A673 (cell line): ENCODE measurements around the gene CLEC12A. TPM values are rescaled to one million over a fixed set of nuclear protein-coding genes. Genes with fewer than 3 reads are reported as not detected.

ENCODE experiments used
- BruUV-seq: library from RNA; stranded (reverse); fragments of 400-500 nt; replicated peaks from 2 replicates; lab custom pipeline; 2021; lab: Mats Ljungman, UMichigan
- CTCF ChIA-PET: fragments of 300-600 bp; sonication (Branson Sonifier 250); formaldehyde crosslinking; loops from one replicate; lab custom pipeline; 2022; ENCODE audit warnings: antibody characterized with exemption; lab: Charles Lee
- POLR2A ChIA-PET: fragments of 300-600 bp; sonication (Branson Sonifier 250); formaldehyde crosslinking; loops from one replicate; lab custom pipeline; 2022; ENCODE audit warnings: antibody characterized with exemption; ENCODE audit not compliant: low non-redundant PET; lab: Charles Lee
- DNase-seq: peaks from one replicate; pipeline ENCODE4 v3.0.0-alpha.2; 2015; ENCODE audit warnings: low spot score
- H3K27ac ChIP-seq: fragments of 200-600 bp; sonication (generic); 2 replicates; pipeline ENCODE4 v1.5.1; 2016; ENCODE audit warnings: mixed run types, low read depth, mild to moderate bottlenecking, mixed read lengths, antibody characterized with exemption, low read length; ENCODE audit not compliant: poor library complexity, severe bottlenecking
- H3K27me3 ChIP-seq: fragments of 200-600 bp; sonication (generic); replicated peaks from 2 replicates; pipeline ENCODE4 v1.6.1; 2017; ENCODE audit warnings: mixed run types, low read depth, mild to moderate bottlenecking, mixed read lengths, antibody characterized with exemption, low read length; ENCODE audit not compliant: insufficient read depth, poor library complexity
- H3K36me3 ChIP-seq: fragments of 200-600 bp; sonication (generic); 2 replicates; pipeline ENCODE4 v1.6.1; 2016; ENCODE audit warnings: mixed run types, mild to moderate bottlenecking, mixed read lengths, antibody characterized with exemption, low read length; ENCODE audit not compliant: insufficient read depth, poor library complexity, severe bottlenecking
- H3K4me1 ChIP-seq: fragments of 200-600 bp; sonication (generic); 2 replicates; pipeline ENCODE4 v1.6.1; 2017; ENCODE audit warnings: mixed run types, mild to moderate bottlenecking, mixed read lengths, antibody characterized with exemption, low read length; ENCODE audit not compliant: insufficient read depth, poor library complexity, severe bottlenecking
- H3K4me3 ChIP-seq: fragments of 200-600 bp; sonication (generic); 2 replicates; pipeline ENCODE4 v1.5.1; 2016; ENCODE audit warnings: low read depth, mixed run types, mild to moderate bottlenecking, mixed read lengths, low read length; ENCODE audit not compliant: poor library complexity, severe bottlenecking
- H3K9me3 ChIP-seq: fragments of 200-600 bp; sonication (generic); 2 replicates; pipeline ENCODE4 v1.6.1; 2016; ENCODE audit warnings: mixed run types, low read depth, mild to moderate bottlenecking, mixed read lengths, antibody characterized with exemption, low read length; ENCODE audit not compliant: poor library complexity, severe bottlenecking
- EZH2 ChIP-seq: fragments of 200-600 bp; sonication (generic); IDR thresholded peaks from 2 replicates; pipeline ENCODE4 v1.6.1; 2017; ENCODE audit warnings: borderline replicate concordance, low read depth, mild to moderate bottlenecking, mixed read lengths, antibody characterized with exemption, low read length; ENCODE audit not compliant: poor library complexity, severe bottlenecking
- intact Hi-C: fragments of 100-400 bp; cut with micrococcal nuclease; formaldehyde crosslinking; loops from one replicate; pipeline ENCODE4 v1.10.0; 2022; ENCODE audit not compliant: unreplicated experiment
- total RNA-seq: library from RNA; stranded (reverse); gene quantifications from 2 replicates; pipeline ENCODE4 v1.2.3, GENCODE V29; 2021
- TF ChIP-seq, protein P1 (sequence below): fragments of 300-800, 200-600 bp; sonication (generic); conservative IDR thresholded peaks from 2 replicates; pipeline ENCODE4 v1.5.1; 2017; ENCODE audit warnings: low read depth, mild to moderate bottlenecking, antibody characterized with exemption, low read length, moderate library complexity, mixed read lengths

The CLEC12A gene
- total RNA-seq, 1 experiment from 2014 or later, result not detected

- H3K36me3 ChIP-seq, result no peaks in the 10 kb centered on the region
- POLR2A ChIA-PET, result no interaction called here
- no peak for TF ChIP-seq EZH2
- TF ChIP-seq, protein P1, sequence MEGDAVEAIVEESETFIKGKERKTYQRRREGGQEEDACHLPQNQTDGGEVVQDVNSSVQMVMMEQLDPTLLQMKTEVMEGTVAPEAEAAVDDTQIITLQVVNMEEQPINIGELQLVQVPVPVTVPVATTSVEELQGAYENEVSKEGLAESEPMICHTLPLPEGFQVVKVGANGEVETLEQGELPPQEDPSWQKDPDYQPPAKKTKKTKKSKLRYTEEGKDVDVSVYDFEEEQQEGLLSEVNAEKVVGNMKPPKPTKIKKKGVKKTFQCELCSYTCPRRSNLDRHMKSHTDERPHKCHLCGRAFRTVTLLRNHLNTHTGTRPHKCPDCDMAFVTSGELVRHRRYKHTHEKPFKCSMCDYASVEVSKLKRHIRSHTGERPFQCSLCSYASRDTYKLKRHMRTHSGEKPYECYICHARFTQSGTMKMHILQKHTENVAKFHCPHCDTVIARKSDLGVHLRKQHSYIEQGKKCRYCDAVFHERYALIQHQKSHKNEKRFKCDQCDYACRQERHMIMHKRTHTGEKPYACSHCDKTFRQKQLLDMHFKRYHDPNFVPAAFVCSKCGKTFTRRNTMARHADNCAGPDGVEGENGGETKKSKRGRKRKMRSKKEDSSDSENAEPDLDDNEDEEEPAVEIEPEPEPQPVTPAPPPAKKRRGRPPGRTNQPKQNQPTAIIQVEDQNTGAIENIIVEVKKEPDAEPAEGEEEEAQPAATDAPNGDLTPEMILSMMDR, result no peak
- BruUV-seq, result no TSS peak
- intact Hi-C loops, result loop anchor here (10.0 kb wide), 1 partner anchor 533 kb away; no protein-coding TSS in a partner anchor
- no peak overlapping the region for H3K4me3 ChIP-seq
- DNase-seq, result no peak
- H3K9me3 ChIP-seq, result no peaks in the 10 kb centered on the region
- CTCF ChIA-PET, result no interaction called here
- peaks cover 8% of the 10 kb centered on the region for H3K4me1 ChIP-seq
- H3K27me3 ChIP-seq, result no peaks in the 10 kb centered on the region
- H3K27ac ChIP-seq, result no peak overlapping the region
Measured at GRCh38 chr12:10031321-10031720, 60.1 kb downstream of the CLEC12A start.

- CTCF ChIA-PET, result no interaction called here
- H3K9me3 ChIP-seq, result no peaks in the 10 kb centered on the region
- POLR2A ChIA-PET, result no interaction called here
- intact Hi-C loops, result loop anchor here (10.0 kb wide), 1 partner anchor 533 kb away; no protein-coding TSS in a partner anchor
- TF ChIP-seq, protein P1, result no peak
- TF ChIP-seq EZH2, result no peak
- no peak overlapping the region for H3K4me3 ChIP-seq
- H3K27ac ChIP-seq, result no peak overlapping the region
- H3K27me3 ChIP-seq, result no peaks in the 10 kb centered on the region
- peak; percentile 10 for DNase-seq
- no TSS peak for BruUV-seq
- no peaks in the 10 kb centered on the region for H3K36me3 ChIP-seq
- H3K4me1 ChIP-seq, result peaks cover 8% of the 10 kb centered on the region
Measured at GRCh38 chr12:10031771-10032175, 60.6 kb downstream of the CLEC12A start.

DNA sequence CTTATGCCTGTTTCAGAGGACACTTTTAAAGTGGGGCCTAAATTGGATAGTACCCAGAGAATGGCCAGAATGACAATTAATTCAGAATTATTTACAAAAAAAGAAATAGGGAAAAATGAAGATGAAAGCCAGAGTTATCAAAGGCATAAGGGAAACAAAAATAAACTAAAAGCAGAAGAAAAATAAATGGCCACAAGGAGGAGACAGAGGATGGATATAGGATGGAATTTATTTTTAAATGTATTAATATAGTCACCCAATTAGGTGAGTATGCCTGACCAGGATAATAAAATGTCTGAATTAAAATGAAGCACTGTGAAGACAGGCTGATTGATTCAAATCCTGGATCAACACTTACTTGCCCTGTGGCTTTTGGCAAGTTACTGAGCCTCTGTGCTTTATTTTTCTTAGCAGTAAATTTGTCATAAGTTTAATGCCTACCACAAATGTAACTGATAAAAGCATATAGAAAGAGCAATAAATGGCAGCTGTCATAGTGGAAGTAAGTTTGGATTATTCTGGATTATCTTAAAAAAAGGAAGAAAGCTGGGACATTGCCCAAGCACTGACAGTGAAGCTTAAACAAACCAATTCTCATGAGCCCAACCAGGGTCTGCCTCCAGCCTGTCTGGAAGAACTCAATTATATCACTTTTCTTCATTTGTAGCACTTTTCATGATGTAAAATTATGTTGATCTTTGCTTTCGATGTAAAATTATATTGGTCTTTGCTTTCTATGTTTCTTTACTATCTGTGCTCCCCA, 62.8 kb downstream of the CLEC12A start:
- Histone ChIP-seq H3K36me3 (no peaks in the 10 kb centered on the region), H3K27ac (no peak overlapping the region), H3K4me1 (no peaks in the 10 kb centered on the region), H3K4me3 (no peak overlapping the region), H3K27me3 (no peaks in the 10 kb centered on the region), H3K9me3 (no peaks in the 10 kb centered on the region)
- no peak for TF ChIP-seq EZH2
- TF ChIP-seq, protein P1, result peak; percentile 64
- ChIA-PET POLR2A (no interaction called here), CTCF (interaction anchor here (0.6 to 1.1 kb wide), 2 partner anchors 106 to 160 kb away, joined by 5 read pairs; no protein-coding TSS in a partner anchor)
- DNase-seq, result peak; percentile 30
- no TSS peak for BruUV-seq
- intact Hi-C loops, result loop anchor here (1.0 to 10.0 kb wide), 2 partner anchors 106 to 531 kb away; no protein-coding TSS in a partner anchor

Other genes starting within 250 kb of the CLEC12A start
- not detected in 2 replicates for gene CLECL1, start 238.3 kb upstream of the CLEC12A start, total RNA-seq
- gene CD69, start 210.5 kb upstream of the CLEC12A start, total RNA-seq, result 0.26 TPM in 1 of 2 replicates, not detected in the other
- not detected in 2 replicates for gene KLRF1, start 143.9 kb upstream of the CLEC12A start, total RNA-seq
- 9.4 and 12.3 TPM in 2 replicates for gene CLEC2B, start 102.1 kb upstream of the CLEC12A start, total RNA-seq
- gene KLRF2, start 89.9 kb upstream of the CLEC12A start, total RNA-seq, result not detected in 2 replicates
- not detected in 2 replicates for gene CLEC2A, start 39.0 kb upstream of the CLEC12A start, total RNA-seq
- not detected in 2 replicates for gene CLEC1B, start 27.7 kb downstream of the CLEC12A start, total RNA-seq
- gene CLEC12B, start 39.2 kb downstream of the CLEC12A start, total RNA-seq, result not detected in 2 replicates
- gene CLEC9A, start 59.3 kb downstream of the CLEC12A start, total RNA-seq, result not detected in 2 replicates
- not detected in 2 replicates for gene CLEC1A, start 127.6 kb downstream of the CLEC12A start, total RNA-seq
- 0.28 and 0.39 TPM in 2 replicates for gene CLEC7A, start 158.8 kb downstream of the CLEC12A start, total RNA-seq
- gene OLR1, start 200.7 kb downstream of the CLEC12A start, total RNA-seq, result not detected in 2 replicates
- 0.24 TPM in 1 of 2 replicates, not detected in the other for gene TMEM52B, start 207.6 kb downstream of the CLEC12A start, total RNA-seq
- gene GABARAPL1, start 241.5 kb downstream of the CLEC12A start, total RNA-seq, result 63.3 and 70.6 TPM in 2 replicates